Measurements from ENCODE around the gene NRXN3. TPM values are rescaled to one million over a fixed set of nuclear protein-coding genes. Genes with fewer than 3 reads are reported as not detected.

The NRXN3 gene
- total RNA-seq, 1 experiment from 2014 or later = not detected

GRCh38 chr14:79275292-79275655 is 1105.1 kb downstream of the NRXN3 start:
- BruUV-seq (replicated peaks) = no TSS peak
- intact Hi-C loops (cut with micrococcal nuclease; ENCODE audit: unreplicated experiment) = no loop called here
- H3K36me3 ChIP-seq (ENCODE audit: control insufficient read depth, insufficient read depth, low read length) = no peaks in the 10 kb centered on the region
- no peaks in the 10 kb centered on the region; the same call in 1 of the 2 replicates for H3K27me3 ChIP-seq (ENCODE audit: control insufficient read depth, insufficient read depth, low read length)
- in situ Hi-C loops (cut with HindIII; ENCODE audit: low pct_unique_long_range_greater_than_20kb, low sequenced_read_pairs) = no loop called here
- TF ChIP-seq CTCF (IDR thresholded peaks at IDR 0.05) = no peak
- no peak for TF ChIP-seq REST (IDR thresholded peaks at IDR 0.05; ENCODE audit: insufficient read depth in 1 of 2, low read depth in 2 of 2, low read length in 1 of 2)
- TF ChIP-seq POLR2AphosphoS5 (IDR thresholded peaks at IDR 0.05; ENCODE audit: low read depth, low read length) = no peak
- CTCF ChIA-PET = no interaction called here
- ATAC-seq (no peak), DNase-seq (ENCODE audit: low read depth, low spot score) (no peak)
- H3K4me1 ChIP-seq (ENCODE audit: control insufficient read depth, insufficient read depth, low read length) = no peaks in the 10 kb centered on the region
- POLR2A ChIA-PET = no interaction called here
- no peaks in the 10 kb centered on the region for H3K9me3 ChIP-seq (ENCODE audit: control insufficient read depth, insufficient read depth, low read depth, low read length)
- H3K4me3 ChIP-seq (ENCODE audit: low read depth in 2 of 2, low read length in 2 of 2) = no peak overlapping the region
- H3K27ac ChIP-seq (ENCODE audit: low read length) = no peak overlapping the region

- no peak overlapping the region for H3K27ac ChIP-seq (ENCODE audit: low read length)
- BruUV-seq (replicated peaks) = no TSS peak
- CTCF ChIA-PET = no interaction called here
These were observed 1108.2 kb downstream of the NRXN3 start for GRCh38 chr14:79278286-79278797.

GRCh38 chr14:79278798-79279644 is 1108.8 kb downstream of the NRXN3 start:
- Histone ChIP-seq H3K4me1 (ENCODE audit: control insufficient read depth, insufficient read depth, low read length) (no peaks in the 10 kb centered on the region), H3K27me3 (ENCODE audit: control insufficient read depth, insufficient read depth, low read length) (no peaks in the 10 kb centered on the region; the same call in 1 of the 2 replicates), H3K4me3 (ENCODE audit: low read depth in 2 of 2, low read length in 2 of 2) (peak overlapping the region in 1 of 2 experiments; percentile 24; a peak in 1 of 4 replicates), H3K9me3 (ENCODE audit: control insufficient read depth, insufficient read depth, low read depth, low read length) (no peaks in the 10 kb centered on the region), H3K36me3 (ENCODE audit: control insufficient read depth, insufficient read depth, low read length) (no peaks in the 10 kb centered on the region), H3K27ac (ENCODE audit: low read length) (no peak overlapping the region)
- TF ChIP-seq TCF7L2 (IDR thresholded peaks at IDR 0.05; ENCODE audit: low read depth, low read length) (no peak), CTCF (IDR thresholded peaks at IDR 0.05) (no peak)
- no peak for ATAC-seq
- ChIA-PET POLR2A (no interaction called here), CTCF (no interaction called here)
- no TSS peak for BruUV-seq (replicated peaks)
- no peak for DNase-seq (ENCODE audit: low read depth, low spot score)
- intact Hi-C loops (cut with micrococcal nuclease; ENCODE audit: unreplicated experiment) (no loop called here), in situ Hi-C loops (cut with HindIII; ENCODE audit: low pct_unique_long_range_greater_than_20kb, low sequenced_read_pairs) (no loop called here)

More at GRCh38 chr14:79278286-79278797, 1108.2 kb downstream of the NRXN3 start:
- no peaks in the 10 kb centered on the region for H3K9me3 ChIP-seq (ENCODE audit: control insufficient read depth, insufficient read depth, low read depth, low read length)
- peak overlapping the region in 1 of 2 experiments; percentile 24; a peak in 1 of 4 replicates for H3K4me3 ChIP-seq (ENCODE audit: low read depth in 2 of 2, low read length in 2 of 2)
- no peaks in the 10 kb centered on the region for H3K36me3 ChIP-seq (ENCODE audit: control insufficient read depth, insufficient read depth, low read length)
- no peaks in the 10 kb centered on the region; the same call in 1 of the 2 replicates for H3K27me3 ChIP-seq (ENCODE audit: control insufficient read depth, insufficient read depth, low read length)
- TF ChIP-seq POLR2AphosphoS5 (IDR thresholded peaks at IDR 0.05; ENCODE audit: low read depth, low read length) = no peak
- no peaks in the 10 kb centered on the region for H3K4me1 ChIP-seq (ENCODE audit: control insufficient read depth, insufficient read depth, low read length)
- in situ Hi-C loops (cut with HindIII; ENCODE audit: low pct_unique_long_range_greater_than_20kb, low sequenced_read_pairs) = no loop called here
- intact Hi-C loops (cut with micrococcal nuclease; ENCODE audit: unreplicated experiment) = no loop called here
- DNase-seq (ENCODE audit: low read depth, low spot score) (no peak), ATAC-seq (no peak)
- POLR2A ChIA-PET = no interaction called here

Data from Panc1 (cell line).